GM12878 (cell line): ENCODE results near the gene MICALL1. TPM values are rescaled to one million over a fixed set of nuclear protein-coding genes. Genes with fewer than 3 reads are reported as not detected.

Experiments used
- CHD1 ChIP-seq: IDR thresholded peaks from 2 replicates; pipeline ENCODE4 v1.6.1; 2012; ENCODE audit warnings: low read depth, low read length, improper control_type of control experiment
- HDAC6 ChIP-seq: fragments of 200-600 bp; sonication (generic); IDR thresholded peaks from one replicate; pipeline ENCODE4 v1.8.0; 2017; ENCODE audit warnings: antibody characterized with exemption; ENCODE audit not compliant: unreplicated experiment
- KDM1A ChIP-seq: fragments of 200-600 bp; sonication (generic); IDR thresholded peaks from 2 replicates; pipeline ENCODE4 v1.6.1; 2016; ENCODE audit warnings: borderline replicate concordance
- MTA2 ChIP-seq: fragments of 450-650 bp; IDR thresholded peaks from 2 replicates; pipeline ENCODE4 v1.6.1; 2016; ENCODE audit warnings: low read depth, mild to moderate bottlenecking, moderate library complexity
- NFXL1 ChIP-seq: fragments of 450-650 bp; IDR thresholded peaks from 2 replicates; pipeline ENCODE4 v1.6.1; 2017; ENCODE audit warnings: antibody characterized with exemption, mild to moderate bottlenecking, borderline replicate concordance
- NR2C2 ChIP-seq: IDR thresholded peaks from 2 replicates; pipeline ENCODE4 v1.6.1; 2011; ENCODE audit warnings: borderline replicate concordance, low read depth; ENCODE audit not compliant: control insufficient read depth, insufficient read length
- POLR2AphosphoS5 ChIP-seq: IDR thresholded peaks from 2 replicates; pipeline ENCODE4 v1.6.1; 2011; ENCODE audit warnings: mild to moderate bottlenecking, low read length, inconsistent platforms
- SIN3A ChIP-seq: IDR thresholded peaks from 2 replicates; pipeline ENCODE4 v1.6.1; 2012; ENCODE audit warnings: low read depth, low read length, improper control_type of control experiment
- SMAD5 ChIP-seq: IDR thresholded peaks from 2 replicates; pipeline ENCODE4 v1.6.1; 2016; ENCODE audit warnings: antibody characterized with exemption, low read depth
- SMARCA5 ChIP-seq: fragments of 450-650 bp; IDR thresholded peaks from 2 replicates; pipeline ENCODE4 v1.6.1; 2017; ENCODE audit warnings: mild to moderate bottlenecking
- SP1 ChIP-seq: IDR thresholded peaks from one replicate; pipeline ENCODE4 v1.6.1; 2011; ENCODE audit warnings: low read depth, low read length
- TAF1 ChIP-seq: IDR thresholded peaks from 2 replicates; pipeline ENCODE4 v1.6.1; 2011; ENCODE audit warnings: mild to moderate bottlenecking, low read depth, low read length, borderline replicate concordance
- YBX1 ChIP-seq: fragments of 450-650 bp; IDR thresholded peaks from 2 replicates; pipeline ENCODE4 v1.6.1; 2016; ENCODE audit warnings: antibody characterized with exemption
- polyA plus RNA-seq, 11 experiments: library from polyadenylated mRNA; depleted of rRNA in 4 of 11; unstranded in 6 of 11; stranded (reverse) in 5 of 11; fragments of >200 nt; fragmentation: Nextera tagmentation in 4 of 11; fragmentation: Illumina TruSeq in 1 of 11; extraction: Ambion mirVana in 4 of 11; extraction: Trizol in 1 of 11; gene quantifications; 1 replicate in 1 of 11; 2 replicates in 10 of 11; pipeline versions ENCODE4 v1.2.1 to v1.2.3, GENCODE V29; 2011 to 2016; ENCODE audit warnings: inconsistent platforms in 2 of 11, missing spikeins in 2 of 11, low read depth in 1 of 11
- total RNA-seq, 4 experiments: library from RNA; depleted of rRNA in 3 of 4; stranded (reverse); fragments of >200 nt in 3 of 4; fragmentation: Illumina TruSeq in 1 of 4; extraction: Trizol in 1 of 4; gene quantifications; 2 replicates each; pipeline versions ENCODE4 v1.2.1 to v1.2.3, GENCODE V29; 2013 to 2021
- TF ChIP-seq, protein P1 (sequence below): fragments of 450-650 bp; IDR thresholded peaks from 2 replicates; pipeline ENCODE4 v1.6.1; 2017; ENCODE audit warnings: mild to moderate bottlenecking
- TF ChIP-seq, protein P2 (sequence below): fragments of 450-650 bp; IDR thresholded peaks from 2 replicates; pipeline ENCODE4 v1.6.1; 2014; ENCODE audit warnings: mild to moderate bottlenecking
- TF ChIP-seq, protein P3 (sequence below): fragments of 450-650 bp; IDR thresholded peaks from 2 replicates; pipeline ENCODE4 v1.6.1; 2017; ENCODE audit warnings: mild to moderate bottlenecking, moderate library complexity

The MICALL1 gene
- total and polyA plus RNA-seq, 10 of the 15 experiments (the other 5 are each of a cell fraction or from before 2014, with no cell fraction given) = 0.72 to 30.7 (median 7.8) TPM

DNA sequence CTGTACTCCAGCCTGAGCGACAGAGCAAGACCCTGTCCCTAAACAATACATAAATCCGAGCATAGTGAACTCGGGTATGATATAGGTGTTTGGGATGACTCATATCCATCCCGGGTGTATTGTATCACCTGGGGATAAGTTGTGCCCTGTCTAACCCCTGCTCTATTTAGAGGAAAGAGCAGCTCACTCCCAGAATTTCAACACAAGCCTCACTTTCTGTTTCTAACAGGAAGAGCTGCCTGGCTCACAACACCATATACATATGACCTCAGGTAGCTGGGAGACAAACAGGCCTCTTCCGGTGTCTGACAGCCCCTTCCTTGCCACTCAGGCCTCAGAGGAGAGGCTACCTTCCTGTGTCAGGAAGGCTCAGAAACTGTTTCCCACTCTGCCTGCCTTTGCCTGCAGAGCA lies 9.9 kb upstream of the MICALL1 start (continued):
- TF ChIP-seq TAF1 = no peak
- TF ChIP-seq NFXL1 = no peak
- TF ChIP-seq SMAD5 = no peak
- TF ChIP-seq HDAC6 = no peak
- TF ChIP-seq NR2C2 = no peak
- TF ChIP-seq, protein P1, sequence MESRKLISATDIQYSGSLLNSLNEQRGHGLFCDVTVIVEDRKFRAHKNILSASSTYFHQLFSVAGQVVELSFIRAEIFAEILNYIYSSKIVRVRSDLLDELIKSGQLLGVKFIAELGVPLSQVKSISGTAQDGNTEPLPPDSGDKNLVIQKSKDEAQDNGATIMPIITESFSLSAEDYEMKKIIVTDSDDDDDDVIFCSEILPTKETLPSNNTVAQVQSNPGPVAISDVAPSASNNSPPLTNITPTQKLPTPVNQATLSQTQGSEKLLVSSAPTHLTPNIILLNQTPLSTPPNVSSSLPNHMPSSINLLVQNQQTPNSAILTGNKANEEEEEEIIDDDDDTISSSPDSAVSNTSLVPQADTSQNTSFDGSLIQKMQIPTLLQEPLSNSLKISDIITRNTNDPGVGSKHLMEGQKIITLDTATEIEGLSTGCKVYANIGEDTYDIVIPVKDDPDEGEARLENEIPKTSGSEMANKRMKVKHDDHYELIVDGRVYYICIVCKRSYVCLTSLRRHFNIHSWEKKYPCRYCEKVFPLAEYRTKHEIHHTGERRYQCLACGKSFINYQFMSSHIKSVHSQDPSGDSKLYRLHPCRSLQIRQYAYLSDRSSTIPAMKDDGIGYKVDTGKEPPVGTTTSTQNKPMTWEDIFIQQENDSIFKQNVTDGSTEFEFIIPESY = no peak
- TF ChIP-seq, protein P2, sequence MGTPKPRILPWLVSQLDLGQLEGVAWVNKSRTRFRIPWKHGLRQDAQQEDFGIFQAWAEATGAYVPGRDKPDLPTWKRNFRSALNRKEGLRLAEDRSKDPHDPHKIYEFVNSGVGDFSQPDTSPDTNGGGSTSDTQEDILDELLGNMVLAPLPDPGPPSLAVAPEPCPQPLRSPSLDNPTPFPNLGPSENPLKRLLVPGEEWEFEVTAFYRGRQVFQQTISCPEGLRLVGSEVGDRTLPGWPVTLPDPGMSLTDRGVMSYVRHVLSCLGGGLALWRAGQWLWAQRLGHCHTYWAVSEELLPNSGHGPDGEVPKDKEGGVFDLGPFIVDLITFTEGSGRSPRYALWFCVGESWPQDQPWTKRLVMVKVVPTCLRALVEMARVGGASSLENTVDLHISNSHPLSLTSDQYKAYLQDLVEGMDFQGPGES = no peak
- TF ChIP-seq CHD1 = no peak
- TF ChIP-seq, protein P3, sequence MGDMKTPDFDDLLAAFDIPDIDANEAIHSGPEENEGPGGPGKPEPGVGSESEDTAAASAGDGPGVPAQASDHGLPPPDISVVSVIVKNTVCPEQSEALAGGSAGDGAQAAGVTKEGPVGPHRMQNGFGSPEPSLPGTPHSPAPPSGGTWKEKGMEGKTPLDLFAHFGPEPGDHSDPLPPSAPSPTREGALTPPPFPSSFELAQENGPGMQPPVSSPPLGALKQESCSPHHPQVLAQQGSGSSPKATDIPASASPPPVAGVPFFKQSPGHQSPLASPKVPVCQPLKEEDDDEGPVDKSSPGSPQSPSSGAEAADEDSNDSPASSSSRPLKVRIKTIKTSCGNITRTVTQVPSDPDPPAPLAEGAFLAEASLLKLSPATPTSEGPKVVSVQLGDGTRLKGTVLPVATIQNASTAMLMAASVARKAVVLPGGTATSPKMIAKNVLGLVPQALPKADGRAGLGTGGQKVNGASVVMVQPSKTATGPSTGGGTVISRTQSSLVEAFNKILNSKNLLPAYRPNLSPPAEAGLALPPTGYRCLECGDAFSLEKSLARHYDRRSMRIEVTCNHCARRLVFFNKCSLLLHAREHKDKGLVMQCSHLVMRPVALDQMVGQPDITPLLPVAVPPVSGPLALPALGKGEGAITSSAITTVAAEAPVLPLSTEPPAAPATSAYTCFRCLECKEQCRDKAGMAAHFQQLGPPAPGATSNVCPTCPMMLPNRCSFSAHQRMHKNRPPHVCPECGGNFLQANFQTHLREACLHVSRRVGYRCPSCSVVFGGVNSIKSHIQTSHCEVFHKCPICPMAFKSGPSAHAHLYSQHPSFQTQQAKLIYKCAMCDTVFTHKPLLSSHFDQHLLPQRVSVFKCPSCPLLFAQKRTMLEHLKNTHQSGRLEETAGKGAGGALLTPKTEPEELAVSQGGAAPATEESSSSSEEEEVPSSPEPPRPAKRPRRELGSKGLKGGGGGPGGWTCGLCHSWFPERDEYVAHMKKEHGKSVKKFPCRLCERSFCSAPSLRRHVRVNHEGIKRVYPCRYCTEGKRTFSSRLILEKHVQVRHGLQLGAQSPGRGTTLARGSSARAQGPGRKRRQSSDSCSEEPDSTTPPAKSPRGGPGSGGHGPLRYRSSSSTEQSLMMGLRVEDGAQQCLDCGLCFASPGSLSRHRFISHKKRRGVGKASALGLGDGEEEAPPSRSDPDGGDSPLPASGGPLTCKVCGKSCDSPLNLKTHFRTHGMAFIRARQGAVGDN = peak; percentile 80
- TF ChIP-seq SMARCA5 = no peak
- no peak for TF ChIP-seq YBX1
- peak; percentile 60; the same call in 1 of the 2 replicates for TF ChIP-seq POLR2AphosphoS5
- TF ChIP-seq SP1 = no peak
- no peak for TF ChIP-seq MTA2
- TF ChIP-seq KDM1A = no peak
- no peak for TF ChIP-seq SIN3A
